Suprapubic skin (tissue), 4 donors: ENCODE measurements around the gene TDRD10. TPM values are rescaled to one million over a fixed set of nuclear protein-coding genes. Genes with fewer than 3 reads are reported as not detected.
A peak's percentile ranks its signal among the peaks of the same experiment; 100 is the strongest.

Experiments
- DNase-seq, 2 donors: peaks; one replicate each; pipeline ENCODE4 v3.0.0-alpha.2; 2019; ENCODE audit warnings: low spot score in 2 of 2
- H3K27ac ChIP-seq: fragments of 200-600 bp; sonication (generic); one replicate; pipeline ENCODE4 v1.5.1; 2019
- H3K27me3 ChIP-seq: fragments of 200-600 bp; sonication (generic); one replicate; pipeline ENCODE4 v1.5.1; 2019
- H3K36me3 ChIP-seq: fragments of 200-600 bp; sonication (generic); one replicate; pipeline ENCODE4 v1.5.1; 2019
- H3K4me1 ChIP-seq: fragments of 200-600 bp; sonication (generic); one replicate; pipeline ENCODE4 v1.5.1; 2019
- H3K4me3 ChIP-seq: fragments of 200-600 bp; sonication (generic); one replicate; pipeline ENCODE4 v1.5.1; 2019; ENCODE audit warnings: mild to moderate bottlenecking
- H3K9me3 ChIP-seq: fragments of 200-600 bp; sonication (generic); one replicate; pipeline ENCODE4 v1.5.1; 2019
- EP300 ChIP-seq: sonication (generic); formaldehyde crosslinking; IDR thresholded peaks from one replicate; pipeline ENCODE4 v1.6.1; 2017; ENCODE audit warnings: antibody characterized with exemption
- POLR2A ChIP-seq, 2 donors: fragments of 450-650 bp; IDR thresholded peaks; one replicate each; pipeline ENCODE4 v1.6.1; 2017; ENCODE audit warnings: antibody characterized with exemption in 2 of 2, mild to moderate bottlenecking in 2 of 2, moderate library complexity in 2 of 2
- POLR2AphosphoS5 ChIP-seq, 3 donors: sonication (generic); formaldehyde crosslinking; IDR thresholded peaks; one replicate each; pipeline ENCODE4 v1.6.1; 2017; ENCODE audit warnings: antibody characterized with exemption in 3 of 3
- WGBS: methylation state at CpG from one replicate; pipeline ENCODE4 v1.1.5; 2018; 5-methylcytosine and 5-hydroxymethylcytosine counted together
- total RNA-seq, 4 donors: library from RNA; depleted of rRNA; stranded (reverse); fragments of >200 nt; gene quantifications; one replicate each; pipeline ENCODE4 v1.1.0, GENCODE V29; 2016
- TF ChIP-seq, protein P1 (sequence below), 2 donors: fragments of 200-600 bp in 1 of 2; fragments of 450-650 bp in 1 of 2; sonication (generic) in 1 of 2; IDR thresholded peaks; one replicate each; pipeline ENCODE4 v1.5.1; 2016 to 2019; ENCODE audit warnings: antibody characterized with exemption in 2 of 2, mild to moderate bottlenecking in 1 of 2, moderate library complexity in 1 of 2

TDRD10 gene
- total RNA-seq, 4 donors from 2014 or later, result 0.72 to 2.6 (median 2.0) TPM

DNA sequence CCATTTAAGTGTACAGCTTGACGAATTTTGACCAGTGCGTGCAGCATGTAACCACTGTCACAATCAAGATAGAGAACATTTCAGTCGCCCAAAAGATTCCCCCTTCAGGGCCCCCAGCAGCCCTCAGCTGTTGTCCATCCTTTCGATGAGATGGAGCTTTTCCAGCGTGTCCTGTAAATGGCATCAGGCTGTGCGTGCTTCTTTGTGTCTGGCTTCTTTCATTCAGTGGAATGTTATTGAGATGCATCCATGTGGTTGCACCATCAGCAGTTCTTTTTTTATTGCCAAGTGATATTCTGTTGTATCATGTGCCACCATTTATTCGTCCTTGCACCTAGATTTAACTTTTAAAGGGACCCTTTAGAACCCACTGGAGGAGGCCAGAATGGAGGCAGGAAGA lies 34.6 kb downstream of the TDRD10 start:
- Histone ChIP-seq H3K4me1 (no peaks in the 10 kb centered on the region), H3K4me3 (no peak overlapping the region), H3K27ac (no peak overlapping the region), H3K27me3 (no peaks in the 10 kb centered on the region), H3K9me3 (no peaks in the 10 kb centered on the region), H3K36me3 (no peaks in the 10 kb centered on the region)
- no peak for DNase-seq
- 69% methylated on average over 7 of the region's 7 CpGs for WGBS
- no peak for TF ChIP-seq EP300
- TF ChIP-seq, protein P1, sequence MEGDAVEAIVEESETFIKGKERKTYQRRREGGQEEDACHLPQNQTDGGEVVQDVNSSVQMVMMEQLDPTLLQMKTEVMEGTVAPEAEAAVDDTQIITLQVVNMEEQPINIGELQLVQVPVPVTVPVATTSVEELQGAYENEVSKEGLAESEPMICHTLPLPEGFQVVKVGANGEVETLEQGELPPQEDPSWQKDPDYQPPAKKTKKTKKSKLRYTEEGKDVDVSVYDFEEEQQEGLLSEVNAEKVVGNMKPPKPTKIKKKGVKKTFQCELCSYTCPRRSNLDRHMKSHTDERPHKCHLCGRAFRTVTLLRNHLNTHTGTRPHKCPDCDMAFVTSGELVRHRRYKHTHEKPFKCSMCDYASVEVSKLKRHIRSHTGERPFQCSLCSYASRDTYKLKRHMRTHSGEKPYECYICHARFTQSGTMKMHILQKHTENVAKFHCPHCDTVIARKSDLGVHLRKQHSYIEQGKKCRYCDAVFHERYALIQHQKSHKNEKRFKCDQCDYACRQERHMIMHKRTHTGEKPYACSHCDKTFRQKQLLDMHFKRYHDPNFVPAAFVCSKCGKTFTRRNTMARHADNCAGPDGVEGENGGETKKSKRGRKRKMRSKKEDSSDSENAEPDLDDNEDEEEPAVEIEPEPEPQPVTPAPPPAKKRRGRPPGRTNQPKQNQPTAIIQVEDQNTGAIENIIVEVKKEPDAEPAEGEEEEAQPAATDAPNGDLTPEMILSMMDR (IDR thresholded peaks at IDR 0.05), result no peak
- no peak for TF ChIP-seq POLR2A (IDR thresholded peaks at IDR 0.05)
- no peak for TF ChIP-seq POLR2AphosphoS5 (IDR thresholded peaks at IDR 0.05)

DNA sequence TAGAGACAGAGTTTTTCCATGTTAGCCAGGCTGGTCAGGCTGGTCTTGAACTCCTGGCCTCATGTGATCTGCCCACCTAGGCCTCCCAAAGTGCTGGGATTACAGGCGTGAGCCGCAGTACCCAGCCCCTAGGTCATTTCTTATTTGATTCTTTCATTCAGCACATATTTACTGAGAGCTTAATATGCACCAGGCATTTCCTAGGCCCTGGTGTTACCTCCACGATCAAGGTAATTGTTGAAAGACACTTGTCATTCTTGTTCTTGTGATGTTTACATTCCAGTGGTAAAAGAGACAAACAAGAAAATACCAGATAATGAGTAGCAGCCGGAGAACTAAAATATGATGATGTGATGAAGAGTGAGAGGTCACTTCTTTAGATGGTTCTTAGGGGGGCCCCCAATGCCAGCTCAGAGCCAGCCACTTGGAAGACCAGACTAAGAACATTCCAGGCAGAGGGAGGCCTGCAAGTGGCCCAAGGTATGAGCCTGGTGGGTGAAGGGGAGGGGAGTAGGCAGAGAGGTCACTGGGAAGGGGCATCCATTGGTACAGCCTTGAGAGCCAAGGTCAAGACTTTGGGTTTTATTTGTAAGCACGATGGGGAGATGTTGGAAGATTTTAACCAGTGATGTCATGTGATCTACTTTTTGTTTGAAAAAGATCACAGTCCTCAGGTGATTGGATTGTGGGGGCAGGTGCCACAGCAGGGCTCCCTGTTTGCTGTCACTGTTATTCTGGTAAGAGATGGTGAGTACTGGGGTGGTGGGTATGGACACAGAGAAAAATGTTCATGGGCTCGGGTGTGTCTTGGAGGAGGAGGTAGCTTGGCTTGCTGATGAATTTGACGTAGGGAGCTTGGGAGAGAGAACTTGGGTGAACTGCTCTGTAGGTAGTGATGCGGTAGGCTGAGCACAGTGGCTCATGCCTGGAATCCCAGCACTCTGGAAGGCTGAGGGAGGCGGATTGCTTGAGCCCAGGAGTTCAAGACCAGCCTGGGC lies 37.8 kb downstream of the TDRD10 start:
- H3K9me3 ChIP-seq, result no peaks in the 10 kb centered on the region
- H3K27me3 ChIP-seq, result no peaks in the 10 kb centered on the region
- no peaks in the 10 kb centered on the region for H3K36me3 ChIP-seq
- H3K4me3 ChIP-seq, result no peak overlapping the region
- H3K27ac ChIP-seq, result no peak overlapping the region
- TF ChIP-seq POLR2A (IDR thresholded peaks at IDR 0.05) (no peak), POLR2AphosphoS5 (IDR thresholded peaks at IDR 0.05) (no peak), EP300 (no peak)
- TF ChIP-seq, protein P1 (IDR thresholded peaks at IDR 0.05), result no peak
- H3K4me1 ChIP-seq, result no peaks in the 10 kb centered on the region
- 86% methylated on average over 9 of the region's 9 CpGs for WGBS
- no peak for DNase-seq

DNA sequence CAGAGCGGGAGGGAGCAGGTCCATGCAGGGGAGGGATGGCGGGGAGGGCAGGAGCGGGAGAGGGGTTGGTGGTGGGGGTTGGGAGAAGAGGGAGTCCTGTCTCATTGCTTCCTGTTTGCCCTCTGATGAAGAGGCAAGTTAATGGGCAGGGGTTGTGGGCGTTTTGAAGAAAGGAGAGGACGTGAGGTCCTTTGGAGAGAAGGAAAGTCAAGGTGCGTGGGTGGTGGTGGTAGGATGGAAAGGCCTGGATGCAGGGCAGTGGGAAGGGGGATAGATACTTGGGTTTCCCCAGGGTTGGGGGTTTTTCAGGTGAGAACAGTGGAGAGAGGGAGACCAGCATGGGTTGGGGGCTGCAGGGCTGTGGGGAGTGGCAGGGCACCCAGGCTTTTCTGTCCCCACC lies 39.2 kb downstream of the TDRD10 start:
- Histone ChIP-seq H3K9me3 (no peaks in the 10 kb centered on the region), H3K27me3 (no peaks in the 10 kb centered on the region), H3K27ac (no peak overlapping the region), H3K4me1 (no peaks in the 10 kb centered on the region), H3K4me3 (no peak overlapping the region), H3K36me3 (no peaks in the 10 kb centered on the region)
- no peak for DNase-seq
- WGBS, result 86% methylated on average over 6 of the region's 6 CpGs
- no peak for TF ChIP-seq POLR2A (IDR thresholded peaks at IDR 0.05)
- no peak for TF ChIP-seq POLR2AphosphoS5 (IDR thresholded peaks at IDR 0.05)
- TF ChIP-seq EP300, result no peak

DNA sequence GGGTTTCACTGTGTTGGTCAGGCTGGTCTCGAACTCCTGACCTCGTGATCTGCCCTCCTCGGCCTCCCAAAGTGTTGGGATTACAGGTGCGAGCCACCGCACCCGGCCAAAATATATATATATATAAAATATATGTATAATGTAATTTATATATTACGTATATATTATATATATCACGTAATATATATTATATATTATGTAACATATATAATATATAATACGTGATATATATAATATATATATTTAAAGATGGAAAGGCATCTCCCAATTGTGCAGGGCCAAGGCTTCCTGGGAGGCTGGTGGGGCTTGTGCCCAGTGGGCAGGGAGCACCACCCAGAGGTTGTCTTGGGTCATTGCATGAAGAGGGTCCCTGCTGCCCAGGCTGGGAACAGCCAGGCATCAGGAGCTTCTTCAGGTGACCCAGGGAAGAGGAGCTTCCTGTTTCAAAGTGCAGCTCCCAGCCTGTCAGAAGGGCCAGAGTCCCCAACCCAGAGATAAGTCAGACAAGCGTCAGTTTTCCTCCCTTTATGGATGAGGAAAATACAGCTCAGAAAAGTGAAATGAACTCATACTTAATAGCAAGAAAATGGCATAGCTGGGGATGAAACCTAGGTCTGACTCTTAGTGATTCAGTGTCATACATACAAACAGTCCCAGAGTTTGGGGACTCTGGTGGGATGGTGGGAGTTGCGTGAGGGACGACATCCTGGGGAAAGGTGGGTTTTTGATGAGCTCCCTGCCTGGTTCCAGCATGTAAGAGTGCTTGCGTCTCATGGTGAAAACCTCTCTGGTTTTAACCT lies 44.4 kb downstream of the TDRD10 start:
- no peaks in the 10 kb centered on the region for H3K9me3 ChIP-seq
- 70% methylated on average over 13 of the region's 13 CpGs for WGBS
- H3K27me3 ChIP-seq, result no peaks in the 10 kb centered on the region
- no peak for TF ChIP-seq POLR2A (IDR thresholded peaks at IDR 0.05)
- TF ChIP-seq, protein P1 (IDR thresholded peaks at IDR 0.05), result peak; percentile 21 to 68
- no peak overlapping the region for H3K27ac ChIP-seq
- no peak for DNase-seq
- no peak overlapping the region for H3K4me3 ChIP-seq
- H3K36me3 ChIP-seq, result peaks cover 30% of the 10 kb centered on the region
- H3K4me1 ChIP-seq, result peaks cover 28% of the 10 kb centered on the region

DNA sequence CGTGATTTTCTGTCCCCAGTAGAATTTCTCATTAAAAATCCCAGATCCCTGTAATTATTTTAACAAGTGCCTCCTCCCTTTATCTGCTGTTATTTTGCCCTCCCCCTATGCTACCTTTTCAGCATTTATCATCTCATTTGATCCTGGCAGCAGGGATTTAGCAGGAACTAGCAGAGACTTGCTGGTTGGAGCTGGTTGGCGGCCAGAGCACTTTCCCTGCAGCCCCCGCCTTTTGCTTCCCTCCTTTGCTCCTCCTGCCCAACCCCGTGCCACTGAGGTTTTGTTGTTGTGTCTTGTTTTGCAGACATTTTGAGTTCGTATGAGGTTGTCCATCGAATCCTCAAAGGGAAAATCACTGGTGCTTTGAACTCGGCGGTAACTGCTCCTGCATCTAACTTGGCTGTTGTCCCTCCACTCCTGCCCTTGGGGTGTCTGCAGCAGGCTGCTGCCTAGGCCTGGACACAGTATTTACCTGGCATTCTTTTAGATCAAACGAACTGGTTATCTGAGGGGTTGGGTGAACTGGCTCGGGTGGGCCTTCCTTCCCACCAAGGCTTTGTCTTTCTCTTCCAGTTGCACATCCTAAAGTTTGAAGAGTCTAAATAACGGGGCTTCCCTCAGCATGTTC lies 45.2 kb downstream of the TDRD10 start:
- Histone ChIP-seq H3K9me3 (no peaks in the 10 kb centered on the region), H3K4me3 (no peak overlapping the region), H3K27ac (no peak overlapping the region), H3K4me1 (peaks cover 28% of the 10 kb centered on the region), H3K36me3 (peaks cover 37% of the 10 kb centered on the region), H3K27me3 (no peaks in the 10 kb centered on the region)
- WGBS, result 30% methylated on average over 11 of the region's 11 CpGs
- no peak for TF ChIP-seq POLR2A (IDR thresholded peaks at IDR 0.05)
- TF ChIP-seq EP300, result no peak
- no peak for TF ChIP-seq POLR2AphosphoS5 (IDR thresholded peaks at IDR 0.05)
- TF ChIP-seq, protein P1 (IDR thresholded peaks at IDR 0.05), result no peak
- DNase-seq, result no peak
